HepG2 (cell line): ENCODE results near the gene LRIG3. TPM values are rescaled to one million over a fixed set of nuclear protein-coding genes. Genes with fewer than 3 reads are reported as not detected.

Experiments used
- ATAC-seq: fragments of 200-7000 bp; cut with Tn5 transposase; 3 replicates; pipeline ENCODE4 v1.9.1; 2020; ENCODE audit warnings: mild to moderate bottlenecking, moderate library complexity
- BruUV-seq: library from RNA; stranded (reverse); fragments of 400-500 nt; replicated peaks from 2 replicates; lab custom pipeline; 2021; lab: Mats Ljungman, UMichigan
- CTCF ChIA-PET: fragments of 300-600 bp; formaldehyde crosslinking; extraction: SDS; loops from one replicate; lab custom pipeline; 2021; ENCODE audit warnings: low total read pairs, inconsistent platforms, low intra/inter-chr PET ratio; lab: Yijun Ruan, JAX
- POLR2A ChIA-PET: fragments of 350-600 bp; sonication (Branson Sonifier 250); formaldehyde crosslinking; loops from one replicate; lab custom pipeline; 2020; ENCODE audit warnings: antibody characterized with exemption, inconsistent platforms; lab: Yijun Ruan, JAX
- DNase-seq: peaks from one replicate; pipeline ENCODE4 v3.0.0-alpha.2; 2015; ENCODE audit warnings: low spot score
- FAIRE-seq: peaks from 3 replicates; lab custom pipeline; 2011; peaks lifted over from hg19 to GRCh38; lab: Jason Lieb, UNC
- H2AFZ ChIP-seq: one replicate; pipeline ENCODE4 v1.6.1; 2011; ENCODE audit warnings: low read length, inconsistent platforms
- H3K27ac ChIP-seq: fragments of 300-600 bp; 3 replicates; pipeline ENCODE4 v1.8.0; 2011; ENCODE audit warnings: mixed run types, mild to moderate bottlenecking, mixed read lengths, low read length, inconsistent platforms; ENCODE audit not compliant: insufficient read depth; ENCODE audit errors: extremely low read length
- H3K27me3 ChIP-seq, 2 experiments: fragments of 200-600 bp in 1 of 2; 2 replicates in 1 of 2; 3 replicates in 1 of 2; pipeline versions ENCODE4 v1.6.0 to v1.8.0; 2011; ENCODE audit warnings: low read length in 2 of 2, mild to moderate bottlenecking in 2 of 2, moderate library complexity in 2 of 2, inconsistent platforms in 1 of 2; ENCODE audit not compliant: insufficient read depth in 2 of 2, control insufficient read depth in 1 of 2
- H3K36me3 ChIP-seq, 2 experiments: fragments of 200-600 bp in 1 of 2; replicated peaks in 1 of 2; 2 replicates in 1 of 2; 3 replicates in 1 of 2; pipeline versions ENCODE4 v1.5.1 to v1.8.0; 2011; ENCODE audit warnings: low read length in 2 of 2, inconsistent platforms in 1 of 2; ENCODE audit not compliant: insufficient read depth in 2 of 2, control insufficient read depth in 1 of 2
- H3K4me1 ChIP-seq: 2 replicates; pipeline ENCODE4 v1.5.1; 2012; ENCODE audit warnings: low read length, inconsistent platforms; ENCODE audit not compliant: insufficient read depth
- H3K4me2 ChIP-seq: 2 replicates; pipeline ENCODE4 v1.6.0; 2011; ENCODE audit warnings: low read depth, low read length, inconsistent platforms
- H3K4me3 ChIP-seq, 3 experiments: fragments of 200-600 bp in 1 of 3; sonication (generic), shearing (Covaris generic) in 1 of 3; replicated peaks in 1 of 3; 2 replicates each; pipeline ENCODE4 v1.5.1; 2011 to 2016; ENCODE audit warnings: low read length in 3 of 3, inconsistent platforms in 2 of 3, low read depth in 2 of 3, mild to moderate bottlenecking in 2 of 3, control low read depth in 1 of 3, mixed read lengths in 1 of 3; ENCODE audit not compliant: insufficient read depth in 1 of 3
- H3K79me2 ChIP-seq: one replicate; pipeline ENCODE4 v1.6.1; 2011; ENCODE audit warnings: low read length, inconsistent platforms; ENCODE audit not compliant: insufficient read depth
- H3K9ac ChIP-seq: 2 replicates; pipeline ENCODE4 v1.6.0; 2011; ENCODE audit warnings: mild to moderate bottlenecking, low read depth, low read length, inconsistent platforms; ENCODE audit not compliant: insufficient read depth
- H3K9me3 ChIP-seq: 2 replicates; pipeline ENCODE4 v1.5.1; 2012; ENCODE audit warnings: mild to moderate bottlenecking, low read length
- H4K20me1 ChIP-seq: 2 replicates; pipeline ENCODE4 v1.6.0; 2011; ENCODE audit warnings: inconsistent platforms, mild to moderate bottlenecking, low read length, moderate library complexity; ENCODE audit not compliant: insufficient read depth
- AKAP8 ChIP-seq: sonication (generic); formaldehyde crosslinking; IDR thresholded peaks from 2 replicates; pipeline ENCODE4 v1.5.1; 2020; ENCODE audit warnings: mild to moderate bottlenecking, missing genetic modification reagents
- ATF3 ChIP-seq: sonication (generic); formaldehyde crosslinking; IDR thresholded peaks from 2 replicates; pipeline ENCODE4 v1.4.0; 2020; ENCODE audit warnings: missing genetic modification reagents
- HDAC1 ChIP-seq: sonication (generic); formaldehyde crosslinking; IDR thresholded peaks from 2 replicates; pipeline ENCODE4 v1.5.1; 2020; ENCODE audit warnings: mild to moderate bottlenecking, missing genetic modification reagents
- ISL2 ChIP-seq: sonication (generic); formaldehyde crosslinking; IDR thresholded peaks from 2 replicates; pipeline ENCODE4 v1.5.0; 2020; ENCODE audit warnings: missing genetic modification reagents
- KAT8 ChIP-seq: IDR thresholded peaks from 2 replicates; pipeline ENCODE4 v1.6.1; 2016; ENCODE audit warnings: missing genetic modification reagents, missing compliant biosample characterization
- KLF9 ChIP-seq: IDR thresholded peaks from 2 replicates; pipeline ENCODE4 v1.6.1; 2016; ENCODE audit warnings: low read depth
- POGK ChIP-seq: sonication (generic); formaldehyde crosslinking; conservative IDR thresholded peaks from 2 replicates; pipeline ENCODE4 v1.8.0; 2022; ENCODE audit warnings: mild to moderate bottlenecking, moderate library complexity, missing genetic modification reagents
- TCF12 ChIP-seq, 2 experiments: fragments of 450-650 bp in 1 of 2; sonication (generic) in 1 of 2; formaldehyde crosslinking in 1 of 2; IDR thresholded peaks; 2 replicates each; pipeline versions ENCODE4 v1.6.1 to v1.8.0; 2017 to 2022; ENCODE audit warnings: antibody characterized with exemption in 1 of 2, mild to moderate bottlenecking in 1 of 2, missing genetic modification reagents in 1 of 2, moderate library complexity in 1 of 2
- THAP11 ChIP-seq: IDR thresholded peaks from 2 replicates; pipeline ENCODE4 v1.6.1; 2016; ENCODE audit warnings: missing biosample characterization, missing genetic modification reagents
- YEATS2 ChIP-seq: sonication (generic); formaldehyde crosslinking; IDR thresholded peaks from 2 replicates; pipeline ENCODE4 v1.4.0; 2020; ENCODE audit warnings: missing genetic modification reagents, borderline replicate concordance
- ZNF260 ChIP-seq: sonication (generic); formaldehyde crosslinking; IDR thresholded peaks from 2 replicates; pipeline ENCODE4 v1.4.0; 2020; ENCODE audit warnings: missing genetic modification reagents, low read depth, mild to moderate bottlenecking, borderline replicate concordance
- ZNF354B ChIP-seq: sonication (generic); formaldehyde crosslinking; IDR thresholded peaks from 2 replicates; pipeline ENCODE4 v1.8.0; 2022; ENCODE audit warnings: mild to moderate bottlenecking, missing genetic modification reagents
- ZNF614 ChIP-seq: IDR thresholded peaks from 2 replicates; pipeline ENCODE4 v1.6.1; 2018; ENCODE audit warnings: missing biosample characterization, missing genetic modification reagents, inconsistent platforms, borderline replicate concordance
- WGBS: methylation state at CpG from one replicate; pipeline ENCODE4 v1.1.6; 2017; ENCODE audit warnings: low lambda C conversion rate; 5-methylcytosine and 5-hydroxymethylcytosine counted together
- in situ Hi-C: cut with HindIII; loops from 2 replicates; pipeline ENCODE4 v1.10.0; 2017; ENCODE audit warnings: low pct_unique_long_range_greater_than_20kb; ENCODE audit not compliant: extremely low pct_ligation_motif_present
- intact Hi-C: fragments of 100-400 bp; cut with micrococcal nuclease; formaldehyde crosslinking; loops from one replicate; pipeline ENCODE4 v1.10.0; 2022; ENCODE audit not compliant: unreplicated experiment
- polyA plus RNA-seq, 8 experiments: library from polyadenylated mRNA; depleted of rRNA in 3 of 8; stranded (reverse) in 7 of 8; unstranded in 1 of 8; fragments of >200 nt; fragmentation: Illumina TruSeq in 4 of 8; extraction: Trizol in 4 of 8; gene quantifications; 2 replicates each; pipeline versions ENCODE4 v1.2.1 to v1.2.3, GENCODE V29; 2011 to 2016; ENCODE audit warnings: low read depth in 4 of 8, missing spikeins in 1 of 8, mixed read lengths in 1 of 8; ENCODE audit not compliant: insufficient read depth in 1 of 8
- total RNA-seq, 5 experiments: library from RNA; depleted of rRNA; stranded (reverse); fragments of >200 nt; fragmentation: Illumina TruSeq; extraction: Trizol; gene quantifications; 2 replicates each; pipeline ENCODE4 v1.2.3, GENCODE V29; 2016; ENCODE audit warnings: low read depth in 1 of 5

The LRIG3 gene
- total and polyA plus RNA-seq, 2 of the 13 experiments (the other 11 are each of a cell fraction or from before 2014, with no cell fraction given), result 7.7 to 17.4 TPM

GRCh38 chr12:58847901-58848600 is 72.3 kb downstream of the LRIG3 start (continued):
- TF ChIP-seq POGK (CRISPR knock-in tag), result no peak
- no peak for TF ChIP-seq YEATS2
- TF ChIP-seq ISL2, result no peak
- no peak for TF ChIP-seq HDAC1

- Histone ChIP-seq H3K4me1 (peaks cover 9% of the 10 kb centered on the region; the same call in 1 of the 2 replicates), H3K79me2 (no peaks in the 10 kb centered on the region), H3K9me3 (no peaks in the 10 kb centered on the region), H4K20me1 (no peaks in the 10 kb centered on the region), H3K4me2 (no peak overlapping the region), H3K27me3 (no peaks in the 10 kb centered on the region), H3K27ac (no peak overlapping the region), H3K36me3 (no peaks in the 10 kb centered on the region), H3K4me3 (no peak overlapping the region), H2AFZ (no peak overlapping the region), H3K9ac (no peak overlapping the region)
- intact Hi-C loops, result no loop called here
- TF ChIP-seq THAP11 (CRISPR knock-in tag), result no peak
- TF ChIP-seq TCF12 (IDR thresholded peaks at IDR 0.05), result no peak
- no peak for TF ChIP-seq TCF12 (CRISPR knock-in tag; IDR thresholded peaks at IDR 0.05)
- no peak for TF ChIP-seq KLF9 (CRISPR knock-in tag)
- TF ChIP-seq KAT8 (CRISPR knock-in tag), result no peak
- TF ChIP-seq ZNF354B, result no peak
- TF ChIP-seq AKAP8 (CRISPR knock-in tag), result no peak
- TF ChIP-seq ATF3 (CRISPR knock-in tag), result no peak
- TF ChIP-seq ZNF614 (CRISPR knock-in tag), result no peak
- TF ChIP-seq ZNF260 (CRISPR knock-in tag), result no peak
- FAIRE-seq (no peak), DNase-seq (no peak), ATAC-seq (no peak)
- no TSS peak for BruUV-seq
- ChIA-PET POLR2A (no interaction called here), CTCF (no interaction called here)
- 25% methylated on average over 4 of the region's 4 CpGs for WGBS
- in situ Hi-C loops, result no loop called here
Observed at GRCh38 chr12:58844161-58844560, 76.1 kb downstream of the LRIG3 start.
